ENCODE data around the gene NTNG1.

GRCh38 chr1:107246775-107247345 is 106.0 kb downstream of the NTNG1 start:
- no peak for TF ChIP-seq CTCF (conservative IDR thresholded peaks at IDR 0.05; ENCODE audit: low read depth, low read length)
- TF ChIP-seq CEBPB (IDR thresholded peaks at IDR 0.05; ENCODE audit: low read depth, low read length), result no peak
- TF ChIP-seq, protein P1, sequence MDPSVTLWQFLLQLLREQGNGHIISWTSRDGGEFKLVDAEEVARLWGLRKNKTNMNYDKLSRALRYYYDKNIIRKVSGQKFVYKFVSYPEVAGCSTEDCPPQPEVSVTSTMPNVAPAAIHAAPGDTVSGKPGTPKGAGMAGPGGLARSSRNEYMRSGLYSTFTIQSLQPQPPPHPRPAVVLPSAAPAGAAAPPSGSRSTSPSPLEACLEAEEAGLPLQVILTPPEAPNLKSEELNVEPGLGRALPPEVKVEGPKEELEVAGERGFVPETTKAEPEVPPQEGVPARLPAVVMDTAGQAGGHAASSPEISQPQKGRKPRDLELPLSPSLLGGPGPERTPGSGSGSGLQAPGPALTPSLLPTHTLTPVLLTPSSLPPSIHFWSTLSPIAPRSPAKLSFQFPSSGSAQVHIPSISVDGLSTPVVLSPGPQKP (IDR thresholded peaks at IDR 0.05; ENCODE audit: borderline replicate concordance, low read depth, low read length), result no peak
- no peak for TF ChIP-seq BHLHE40 (IDR thresholded peaks at IDR 0.05; ENCODE audit: low read depth, low read length)
- TF ChIP-seq POLR2A (IDR thresholded peaks at IDR 0.05; ENCODE audit: low read depth, low read length), result no peak
- no peak for TF ChIP-seq RAD21 (IDR thresholded peaks at IDR 0.05; ENCODE audit: low read length)
- TF ChIP-seq RFX5 (IDR thresholded peaks at IDR 0.05; ENCODE audit: low read depth, low read length), result no peak
- TF ChIP-seq MAZ (IDR thresholded peaks at IDR 0.05; ENCODE audit: borderline replicate concordance, low read depth, low read length), result no peak
- no peak for TF ChIP-seq USF2 (IDR thresholded peaks at IDR 0.05; ENCODE audit: low read depth, low read length)
- no peak for TF ChIP-seq FOS (IDR thresholded peaks at IDR 0.05; ENCODE audit: low read depth, low read length)
- TF ChIP-seq MXI1 (IDR thresholded peaks at IDR 0.05; ENCODE audit: borderline replicate concordance, low read depth, low read length), result no peak
- no peak for TF ChIP-seq NFE2L2 (IDR thresholded peaks at IDR 0.05; ENCODE audit: low read depth, low read length)
- TF ChIP-seq SMC3 (IDR thresholded peaks at IDR 0.05; ENCODE audit: low read depth, low read length), result no peak
- TF ChIP-seq CHD1 (IDR thresholded peaks at IDR 0.05; ENCODE audit: low read depth, low read length), result no peak

Measured in IMR-90 (cell line).